SU-DHL-6 (cell line): ENCODE results near the gene INHBA.

ENCODE experiments used
- H2AFZ ChIP-seq: fragments of 200-600 bp; sonication (generic); 2 replicates; pipeline ENCODE4 v1.6.1; 2014; ENCODE audit warnings: low read depth, mild to moderate bottlenecking, moderate library complexity, mixed read lengths, antibody characterized with exemption, low read length; ENCODE audit not compliant: severe bottlenecking
- H3F3A ChIP-seq: fragments of 200-600 bp; shearing (Covaris generic); 2 replicates; pipeline ENCODE4 v1.6.0; 2016; ENCODE audit warnings: antibody characterized with exemption, mild to moderate bottlenecking; ENCODE audit not compliant: insufficient read depth
- H3K27ac ChIP-seq: fragments of 200-600 bp; sonication (generic); 2 replicates; pipeline ENCODE4 v1.5.1; 2016; ENCODE audit warnings: low read depth, mild to moderate bottlenecking, low read length, moderate library complexity, mixed read lengths
- H3K27me3 ChIP-seq: fragments of 200-600 bp; sonication (generic), shearing (Covaris generic); 2 replicates; pipeline ENCODE4 v1.6.0; 2014; ENCODE audit warnings: mild to moderate bottlenecking, low read length
- H3K36me3 ChIP-seq: fragments of 200-600 bp; sonication (generic); 2 replicates; pipeline ENCODE4 v1.6.1; 2014; ENCODE audit warnings: mild to moderate bottlenecking, low read length, mixed read lengths
- H3K4me2 ChIP-seq: fragments of 300-600, 200-600 bp; shearing (Covaris generic), sonication (generic); 2 replicates; pipeline ENCODE4 v1.6.0; 2014; ENCODE audit warnings: low read length, low read depth, mild to moderate bottlenecking; ENCODE audit not compliant: poor library complexity, severe bottlenecking
- H3K4me3 ChIP-seq: fragments of 200-600 bp; sonication (generic); 2 replicates; pipeline ENCODE4 v1.5.1; 2014; ENCODE audit warnings: antibody characterized with exemption, low read length, mild to moderate bottlenecking, mixed read lengths; ENCODE audit not compliant: insufficient read depth, poor library complexity, severe bottlenecking
- H3K79me2 ChIP-seq: fragments of 200-600 bp; sonication (generic); 2 replicates; pipeline ENCODE4 v1.6.1; 2014; ENCODE audit warnings: mild to moderate bottlenecking, low read length, moderate library complexity; ENCODE audit not compliant: insufficient read depth
- H3K9ac ChIP-seq: fragments of 200-600 bp; sonication (generic); 2 replicates; pipeline ENCODE4 v1.7.0; 2014; ENCODE audit warnings: mild to moderate bottlenecking, low read length
- H3K9me2 ChIP-seq: fragments of 200-600 bp; sonication (generic); replicated peaks from 2 replicates; pipeline ENCODE4 v1.6.1; 2014; ENCODE audit warnings: low read length; ENCODE audit not compliant: insufficient read depth
- H3K9me3 ChIP-seq: fragments of 200-600 bp; sonication (generic); 2 replicates; pipeline ENCODE4 v1.6.1; 2014; ENCODE audit warnings: low read length, mixed read lengths; ENCODE audit not compliant: insufficient read depth
- H4K20me1 ChIP-seq: fragments of 200-600 bp; sonication (generic); 2 replicates; pipeline ENCODE4 v1.6.1; 2014; ENCODE audit warnings: low read depth, mild to moderate bottlenecking, antibody characterized with exemption, low read length, moderate library complexity, mixed read lengths
- EZH2phosphoT487 ChIP-seq: fragments of 200-600 bp; sonication (generic), shearing (Covaris generic); conservative IDR thresholded peaks from 2 replicates; pipeline ENCODE4 v1.6.1; 2018; ENCODE audit warnings: mild to moderate bottlenecking, antibody characterized with exemption, low read length, moderate library complexity, mixed read lengths
- TF ChIP-seq, protein P1 (sequence below): fragments of 200-600 bp; sonication (generic); IDR thresholded peaks from one replicate; pipeline ENCODE4 v1.5.1; 2017; ENCODE audit warnings: antibody characterized with exemption, mild to moderate bottlenecking, low read length, moderate library complexity; ENCODE audit not compliant: insufficient read depth, poor library complexity, severe bottlenecking

INHBA gene

GRCh38 chr7:41695661-41696322 lies 7.1 kb downstream of the INHBA start:
- no peaks in the 10 kb centered on the region for H3K79me2 ChIP-seq
- TF ChIP-seq EZH2phosphoT487: no peak
- TF ChIP-seq, protein P1, sequence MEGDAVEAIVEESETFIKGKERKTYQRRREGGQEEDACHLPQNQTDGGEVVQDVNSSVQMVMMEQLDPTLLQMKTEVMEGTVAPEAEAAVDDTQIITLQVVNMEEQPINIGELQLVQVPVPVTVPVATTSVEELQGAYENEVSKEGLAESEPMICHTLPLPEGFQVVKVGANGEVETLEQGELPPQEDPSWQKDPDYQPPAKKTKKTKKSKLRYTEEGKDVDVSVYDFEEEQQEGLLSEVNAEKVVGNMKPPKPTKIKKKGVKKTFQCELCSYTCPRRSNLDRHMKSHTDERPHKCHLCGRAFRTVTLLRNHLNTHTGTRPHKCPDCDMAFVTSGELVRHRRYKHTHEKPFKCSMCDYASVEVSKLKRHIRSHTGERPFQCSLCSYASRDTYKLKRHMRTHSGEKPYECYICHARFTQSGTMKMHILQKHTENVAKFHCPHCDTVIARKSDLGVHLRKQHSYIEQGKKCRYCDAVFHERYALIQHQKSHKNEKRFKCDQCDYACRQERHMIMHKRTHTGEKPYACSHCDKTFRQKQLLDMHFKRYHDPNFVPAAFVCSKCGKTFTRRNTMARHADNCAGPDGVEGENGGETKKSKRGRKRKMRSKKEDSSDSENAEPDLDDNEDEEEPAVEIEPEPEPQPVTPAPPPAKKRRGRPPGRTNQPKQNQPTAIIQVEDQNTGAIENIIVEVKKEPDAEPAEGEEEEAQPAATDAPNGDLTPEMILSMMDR: no peak
- H3F3A ChIP-seq: no peaks in the 10 kb centered on the region
- H3K4me2 ChIP-seq: no peak overlapping the region
- H4K20me1 ChIP-seq: no peaks in the 10 kb centered on the region
- no peaks in the 10 kb centered on the region for H3K36me3 ChIP-seq
- H3K27ac ChIP-seq: no peak overlapping the region
- no peak overlapping the region for H3K9ac ChIP-seq
- H2AFZ ChIP-seq: no peak overlapping the region
- H3K9me2 ChIP-seq: no peaks in the 10 kb centered on the region
- no peaks in the 10 kb centered on the region for H3K9me3 ChIP-seq
- H3K4me3 ChIP-seq: no peak overlapping the region
- no peaks in the 10 kb centered on the region for H3K27me3 ChIP-seq

DNA sequence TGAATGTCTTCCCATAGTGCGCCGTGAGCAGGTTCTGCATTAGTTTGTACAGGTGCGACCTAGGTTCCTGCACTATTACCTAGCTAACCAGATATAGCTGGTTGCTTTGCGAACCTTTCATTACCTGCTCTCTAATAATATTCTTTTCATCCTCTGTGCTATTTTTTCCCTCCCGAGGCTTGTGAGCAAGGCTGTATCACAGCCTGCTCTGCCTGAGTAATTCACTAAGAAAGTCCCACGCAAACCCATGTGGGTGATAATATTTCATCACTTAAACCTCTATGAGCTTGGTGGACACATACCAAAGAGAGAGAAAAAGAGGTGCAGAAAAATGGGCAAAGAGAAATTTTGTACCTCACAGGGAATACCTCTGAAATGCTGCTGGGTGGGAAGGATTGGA lies 8.4 kb downstream of the INHBA start:
- no peak overlapping the region for H3K4me2 ChIP-seq
- H3K9me2 ChIP-seq: no peaks in the 10 kb centered on the region
- H3K9ac ChIP-seq: no peak overlapping the region
- TF ChIP-seq, protein P1: no peak
- TF ChIP-seq EZH2phosphoT487: no peak
- no peaks in the 10 kb centered on the region for H3K9me3 ChIP-seq
- H3F3A ChIP-seq: no peaks in the 10 kb centered on the region
- H3K27ac ChIP-seq: no peak overlapping the region
- no peaks in the 10 kb centered on the region for H4K20me1 ChIP-seq
- H3K27me3 ChIP-seq: no peaks in the 10 kb centered on the region
- H3K79me2 ChIP-seq: no peaks in the 10 kb centered on the region
- H2AFZ ChIP-seq: no peak overlapping the region
- no peak overlapping the region for H3K4me3 ChIP-seq
- H3K36me3 ChIP-seq: no peaks in the 10 kb centered on the region

- no peaks in the 10 kb centered on the region for H3F3A ChIP-seq
- TF ChIP-seq, protein P1: no peak
- no peak for TF ChIP-seq EZH2phosphoT487
- H3K27ac ChIP-seq: no peak overlapping the region
- H3K27me3 ChIP-seq: no peaks in the 10 kb centered on the region
- no peak overlapping the region for H2AFZ ChIP-seq
- H3K9ac ChIP-seq: no peak overlapping the region
- H3K36me3 ChIP-seq: no peaks in the 10 kb centered on the region
- H3K9me3 ChIP-seq: no peaks in the 10 kb centered on the region
- no peak overlapping the region for H3K4me3 ChIP-seq
- H3K79me2 ChIP-seq: no peaks in the 10 kb centered on the region
- no peak overlapping the region for H3K4me2 ChIP-seq
- H3K9me2 ChIP-seq: no peaks in the 10 kb centered on the region
- no peaks in the 10 kb centered on the region for H4K20me1 ChIP-seq
Observed at GRCh38 chr7:41693150-41693997, 9.5 kb downstream of the INHBA start.
